Measurements from ENCODE around the gene ST3GAL3. TPM values are rescaled to one million over a fixed set of nuclear protein-coding genes. Genes with fewer than 3 reads are reported as not detected.

The ST3GAL3 gene
- total RNA-seq, 1 experiment from 2014 or later = 8.3 TPM

DNA sequence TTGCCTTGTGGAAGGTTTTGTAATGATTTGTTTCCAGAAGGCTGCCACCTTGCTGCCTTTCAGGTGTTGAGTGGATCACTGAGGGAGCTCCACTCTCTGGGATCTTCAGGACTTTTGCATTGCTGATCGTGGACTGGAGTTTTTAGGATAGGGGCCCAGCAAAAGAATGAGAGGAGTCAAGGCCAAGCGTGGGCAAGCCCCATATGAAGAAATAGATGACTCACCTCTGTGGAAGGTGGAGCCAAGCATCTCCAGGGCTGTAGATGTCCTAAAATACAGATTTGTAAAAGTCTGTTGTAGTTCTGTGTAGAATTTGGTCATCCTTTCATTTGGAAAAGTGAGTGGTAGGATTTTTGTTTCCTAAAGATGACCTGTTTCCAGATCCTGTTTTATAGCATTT is 67.0 kb downstream of the ST3GAL3 start:
- DNase-seq = no peak
- TF ChIP-seq CTCF (conservative IDR thresholded peaks at IDR 0.05) = no peak
- Histone ChIP-seq H2AFZ (ENCODE audit: low read length) (no peak overlapping the region), H3K27ac (ENCODE audit: insufficient read length, low read depth, low read length) (no peak overlapping the region), H3K9ac (ENCODE audit: extremely low read depth, insufficient read length, low read length) (no peak overlapping the region), H2BK120ac (ENCODE audit: low read depth, low read length, poor library complexity, severe bottlenecking) (no peak overlapping the region), H2BK20ac (ENCODE audit: low read depth, low read length, poor library complexity, severe bottlenecking) (no peak overlapping the region), H2AK5ac (ENCODE audit: insufficient read length, low read length) (no peak overlapping the region), H3K23me2 (ENCODE audit: insufficient read length, low read depth, low read length, poor library complexity, severe bottlenecking) (no peaks in the 10 kb centered on the region), H3K14ac (ENCODE audit: insufficient read depth, low read length) (no peak overlapping the region), H2BK5ac (ENCODE audit: insufficient read length, low read length) (no peak overlapping the region), H4K91ac (ENCODE audit: insufficient read length, low read depth, low read length) (no peak overlapping the region), H4K5ac (ENCODE audit: insufficient read length, low read depth, low read length) (no peak overlapping the region), H2BK12ac (ENCODE audit: insufficient read length, low read depth, low read length) (no peak overlapping the region), H3K18ac (ENCODE audit: insufficient read length, low read depth, low read length) (no peak overlapping the region), H3K79me2 (ENCODE audit: insufficient read depth, low read length) (no peaks in the 10 kb centered on the region), H4K8ac (replicated peaks; ENCODE audit: insufficient read length, low read depth, low read length) (no peak overlapping the region), H3K27me3 (ENCODE audit: insufficient read depth, low read length) (no peaks in the 10 kb centered on the region), H3K4me1 (ENCODE audit: insufficient read depth, low read length) (peaks cover 8% of the 10 kb centered on the region), H2BK15ac (ENCODE audit: low read depth, low read length) (no peak overlapping the region), H3K4me2 (ENCODE audit: insufficient read depth, insufficient read length, low read length) (no peak overlapping the region), H3K23ac (ENCODE audit: insufficient read length, low read depth, low read length) (no peak overlapping the region), H3K56ac (ENCODE audit: insufficient read length, low read depth, low read length) (no peak overlapping the region), H3K79me1 (ENCODE audit: insufficient read depth, low read depth, low read length, poor library complexity, severe bottlenecking) (no peaks in the 10 kb centered on the region), H3T11ph (ENCODE audit: low read length) (no peak overlapping the region), H4K20me1 (ENCODE audit: control insufficient read depth, insufficient read depth, insufficient read length) (no peaks in the 10 kb centered on the region), H3K9me3 (ENCODE audit: control insufficient read depth, low read depth, low read length) (no peaks in the 10 kb centered on the region), H3K4ac (ENCODE audit: low read depth, low read length) (no peak overlapping the region)
- Mint-ChIP-seq H3K36me3 (ENCODE audit: insufficient read depth in 1 of 3, low read depth in 3 of 3) (peaks cover 7 to 9% (median 8%) of the 10 kb centered on the region in 3 experiments; a peak in 6 of 7 replicates), H3K4me3 (no peak overlapping the region), H3K27me3 (ENCODE audit: low read depth) (no peaks in the 10 kb centered on the region), H3K27ac (no peak overlapping the region; a peak in 2 of 7 replicates), H3K4me1 (peaks cover 15 to 23% of the 10 kb centered on the region in 2 experiments), H3K9me3 (peaks cover 5 to 9% of the 10 kb centered on the region in 2 experiments; a peak in 4 of 5 replicates)
- no CpG with 5 or more reads among the region's 2 CpGs for WGBS (ENCODE audit: extremely low coverage, insufficient read length, low lambda C conversion rate)
